Measurements from ENCODE around the gene GGTA1.
"Not testable (repeated sequence)": the region's sequence is repeated elsewhere in the genome, so short reads cannot be mapped to it uniquely, and the experiment has no call there.

Gene GGTA1

DNA sequence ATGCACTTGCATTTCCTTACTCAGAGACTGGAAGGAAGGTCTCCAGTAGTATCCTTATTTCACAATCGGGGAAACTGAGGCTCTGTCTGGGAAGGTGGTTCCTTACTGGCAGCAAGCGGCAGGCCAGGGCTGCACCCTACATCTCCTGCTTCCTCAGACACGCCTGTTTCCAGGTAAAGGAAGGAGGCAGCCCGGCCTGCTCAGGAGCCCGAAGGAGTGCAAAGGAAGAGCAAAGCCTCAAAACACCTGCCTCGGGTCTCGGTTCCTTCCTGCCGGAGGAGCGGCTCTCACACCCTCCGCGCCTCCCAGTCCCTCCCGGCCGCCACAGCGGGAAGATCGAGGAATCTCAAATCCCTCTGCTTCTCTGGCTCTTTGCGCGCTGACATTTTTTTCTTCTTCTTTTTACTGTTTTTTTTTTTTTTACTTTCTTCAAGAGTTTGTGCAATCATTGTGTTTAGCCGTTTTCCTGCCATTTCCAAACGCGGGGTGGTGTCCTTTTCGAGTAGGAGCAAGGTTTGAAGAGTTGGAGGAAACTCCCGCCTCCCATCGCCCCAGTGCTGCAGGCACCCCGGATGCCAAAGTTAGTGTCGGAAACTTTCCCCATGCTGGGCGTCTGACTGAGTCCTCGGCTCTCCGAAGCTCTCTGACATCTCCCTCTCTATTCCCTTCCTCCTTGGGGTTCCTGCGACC is 1.0 kb downstream of the GGTA1 start:
- DNase-seq = no peak

DNA sequence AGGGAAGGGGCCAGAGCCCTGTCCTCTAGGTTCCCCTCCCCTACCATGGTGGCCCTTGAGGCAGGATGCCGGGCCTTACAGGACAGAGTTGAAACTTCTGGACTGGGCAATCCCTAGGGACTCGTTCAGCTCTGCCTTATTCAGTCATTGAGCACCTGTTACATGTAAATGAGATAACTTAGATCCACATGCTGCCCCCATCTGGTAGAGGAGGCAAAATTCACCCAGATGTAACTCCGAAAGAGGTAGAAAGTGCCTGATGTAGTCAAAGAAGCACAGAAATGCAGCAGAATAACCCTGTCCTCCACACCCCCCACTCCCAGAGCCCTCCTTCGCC is 1.5 kb downstream of the GGTA1 start:
- peak; percentile 77 for DNase-seq

DNA sequence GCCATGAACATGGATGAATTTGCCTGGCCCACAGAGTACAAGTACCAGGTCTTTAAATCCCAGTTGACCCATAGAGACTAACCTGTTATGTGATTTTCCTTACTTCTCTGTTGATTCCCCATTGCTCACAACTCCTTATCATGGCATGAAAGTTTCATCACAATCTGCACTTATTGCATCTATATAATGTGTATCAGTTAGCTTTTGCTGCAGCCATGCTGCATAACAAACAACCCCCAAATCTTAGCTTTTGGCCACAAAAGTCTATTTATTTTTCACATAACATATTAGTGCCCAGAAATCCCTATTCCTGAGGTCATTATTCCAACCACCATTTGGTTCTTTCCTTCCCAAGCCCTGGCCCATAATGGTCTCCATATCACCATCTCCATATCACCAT is 3.7 kb downstream of the GGTA1 start:
- no peak for DNase-seq

DNA sequence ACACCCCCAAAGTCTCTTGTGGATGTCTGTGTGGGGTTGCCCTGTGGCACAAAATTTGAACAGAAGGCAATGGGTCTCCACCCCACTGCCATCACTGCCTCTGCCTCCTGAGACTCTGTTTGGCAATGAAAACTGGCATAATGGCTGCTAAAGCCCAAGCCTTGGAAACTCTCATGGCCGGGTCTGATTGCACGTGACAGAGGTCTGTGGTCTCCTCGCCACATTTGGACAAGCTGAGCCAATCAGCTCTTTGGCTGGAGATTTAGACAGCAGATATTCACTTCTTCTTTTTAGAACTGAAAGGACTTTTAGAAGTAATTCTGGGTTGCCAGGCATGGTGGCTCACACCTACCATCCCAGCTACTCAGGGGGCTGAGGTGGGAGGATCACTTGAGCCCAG is 5.5 kb downstream of the GGTA1 start:
- no peak for DNase-seq

DNA sequence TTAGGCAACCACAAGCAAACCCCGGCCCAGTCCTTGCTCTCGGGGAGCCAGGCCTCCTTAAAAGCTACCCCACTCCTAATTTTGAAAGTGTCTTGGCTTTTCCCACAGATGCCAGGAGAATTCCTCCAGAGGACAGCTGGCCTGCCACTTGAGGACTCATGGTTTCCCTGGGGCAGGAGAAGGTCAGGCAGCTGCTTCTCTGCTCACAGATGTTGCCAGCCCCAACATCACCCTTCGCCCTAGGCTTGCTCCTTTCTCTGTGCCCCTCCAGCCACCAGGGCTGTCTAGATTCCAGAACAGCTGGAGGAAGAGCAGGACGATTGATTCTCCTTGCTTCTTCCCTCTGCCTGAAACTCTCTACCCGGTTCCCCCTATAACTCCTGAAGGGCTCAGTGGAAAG is 8.5 kb downstream of the GGTA1 start:
- no peak for DNase-seq

DNA sequence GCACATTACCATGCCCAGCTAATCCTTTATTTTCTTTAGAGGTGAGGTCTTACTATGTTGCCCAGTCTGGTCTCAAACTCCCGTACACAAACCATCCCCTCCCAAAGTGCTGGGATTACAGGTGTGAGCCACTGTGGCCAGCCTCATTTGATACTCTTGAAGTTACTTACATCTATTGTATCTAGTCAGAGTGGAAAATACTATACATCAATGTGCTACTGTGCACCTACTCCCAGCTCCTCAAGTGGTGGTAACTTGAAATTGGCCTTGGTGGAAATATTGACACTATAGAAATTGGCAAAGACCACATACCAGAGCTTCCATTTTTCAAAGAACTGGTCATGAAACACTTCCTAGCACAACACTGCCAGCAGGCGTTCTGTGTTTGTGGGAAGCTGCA is 10.3 kb downstream of the GGTA1 start:
- DNase-seq = no peak

DNA sequence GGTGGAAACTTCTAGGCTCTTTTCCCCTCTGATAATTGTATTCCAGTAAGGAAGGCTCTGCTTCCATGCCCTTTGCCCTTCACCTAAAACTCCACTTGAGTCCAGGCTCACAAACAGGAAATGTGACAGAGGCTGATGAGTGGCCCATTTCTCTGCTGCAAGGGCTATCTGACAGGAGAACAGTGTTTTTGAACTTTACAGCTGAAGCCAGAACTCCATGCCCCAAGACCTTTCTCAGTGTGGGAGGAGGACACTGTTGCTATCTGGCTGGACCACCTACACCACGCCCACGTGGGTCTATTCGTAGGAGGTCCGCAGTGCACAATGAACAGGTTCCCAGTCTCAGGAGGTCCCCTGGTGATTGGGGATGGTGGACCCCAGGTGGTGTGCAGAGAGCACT is 13.6 kb downstream of the GGTA1 start:
- DNase-seq = no peak

DNA sequence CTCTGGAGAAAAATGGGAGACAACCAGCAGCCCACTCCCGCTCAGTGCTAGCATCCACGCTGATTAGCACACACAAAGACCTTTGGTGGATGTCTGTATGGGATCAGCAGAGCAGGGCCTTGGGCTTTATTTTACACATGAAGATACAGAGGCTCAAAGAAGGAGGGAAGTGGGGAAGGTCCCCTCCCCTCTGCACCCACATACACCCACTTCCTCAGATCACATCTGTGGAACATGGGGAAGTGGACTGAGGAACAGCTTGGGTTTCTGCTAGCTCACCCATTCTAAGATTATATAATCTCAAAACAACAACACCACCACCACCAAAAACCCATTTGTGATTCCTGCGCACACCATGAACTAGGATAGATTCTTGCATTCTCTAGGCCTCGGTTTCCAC is 14.0 kb downstream of the GGTA1 start:
- DNase-seq = no peak

DNA sequence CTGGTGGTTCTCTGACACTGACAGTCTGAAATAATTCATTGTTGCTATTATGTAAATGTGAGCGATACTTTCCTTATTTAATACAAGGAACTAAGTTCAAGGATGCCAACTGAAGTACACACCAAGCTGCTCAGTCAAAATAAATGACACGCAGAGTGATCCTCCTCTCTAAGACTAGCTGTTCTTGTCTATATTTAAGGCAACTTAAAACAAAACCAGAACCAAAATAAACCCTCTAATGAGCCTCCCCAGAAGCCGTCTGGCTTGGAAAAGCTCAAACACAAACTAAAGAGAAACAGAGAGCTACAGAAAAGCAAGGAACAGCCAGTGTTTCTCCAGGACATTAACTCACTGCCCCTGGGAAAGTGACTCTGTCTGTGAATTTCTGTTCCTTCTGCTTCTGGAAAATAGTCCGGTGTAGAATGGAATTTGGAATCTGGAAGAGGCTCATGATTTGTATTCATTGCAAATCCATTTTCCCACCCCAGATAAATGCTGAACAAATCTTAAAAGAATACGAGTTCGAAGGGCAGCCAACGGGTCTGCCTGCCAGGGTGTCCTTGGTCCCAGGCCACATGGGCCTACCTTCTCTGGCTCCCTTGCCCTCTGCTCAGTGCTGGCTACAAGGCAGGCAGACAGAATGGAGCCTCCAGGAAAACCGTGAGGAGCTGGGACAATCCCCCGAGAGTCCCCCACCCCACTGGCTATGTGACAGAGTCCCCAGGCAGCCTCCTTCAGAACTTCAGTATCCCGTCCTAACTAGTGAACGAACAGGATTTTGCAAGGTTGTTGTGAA is 14.8 kb downstream of the GGTA1 start:
- DNase-seq = no peak

DNA sequence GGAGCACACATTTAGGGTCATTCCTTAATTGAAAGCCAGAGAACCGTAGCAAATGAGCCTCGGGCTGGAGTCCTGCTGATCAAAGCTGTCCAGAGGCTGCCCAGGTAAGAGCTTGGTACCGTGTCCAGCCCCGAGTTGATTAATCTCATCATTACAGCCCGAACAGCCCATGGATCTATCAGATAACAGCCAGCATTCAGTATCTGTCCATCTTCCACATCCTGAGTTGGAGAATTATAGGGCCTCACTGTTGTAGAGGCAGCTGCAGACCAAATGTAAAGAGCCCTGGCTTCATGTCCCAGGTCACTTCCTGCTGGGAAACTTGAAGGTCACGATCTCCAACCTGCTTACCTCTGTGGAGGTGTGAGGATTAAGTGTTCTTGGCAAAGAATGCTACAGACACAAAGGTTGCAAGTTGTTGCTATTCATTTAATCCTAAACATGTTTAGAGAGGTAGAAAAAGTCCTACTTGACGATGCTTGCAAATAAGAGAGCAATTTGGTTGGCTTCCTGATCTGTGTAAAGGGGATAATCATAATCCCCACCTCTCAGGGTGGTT is 16.1 kb downstream of the GGTA1 start:
- DNase-seq = no peak

DNA sequence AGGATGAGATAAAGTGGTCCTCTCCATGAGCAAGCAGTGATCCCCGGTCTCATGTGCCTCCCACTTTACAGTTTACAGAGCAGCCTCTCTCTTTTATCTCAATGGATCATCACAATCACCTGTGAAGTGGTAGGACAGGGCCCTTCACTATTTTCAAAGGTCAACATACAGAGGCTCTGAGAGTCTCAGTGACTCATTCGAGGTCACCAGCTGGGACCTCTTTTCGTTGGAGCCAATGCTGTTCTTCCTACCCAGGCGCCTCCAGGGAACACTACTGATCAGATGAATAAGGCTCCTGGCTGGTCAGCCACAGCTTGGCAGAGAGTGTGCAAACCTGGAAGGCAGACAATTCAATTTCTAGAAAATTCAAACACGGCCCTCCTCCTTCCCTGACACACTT is 16.6 kb downstream of the GGTA1 start:
- peak; percentile 19 for DNase-seq

DNA sequence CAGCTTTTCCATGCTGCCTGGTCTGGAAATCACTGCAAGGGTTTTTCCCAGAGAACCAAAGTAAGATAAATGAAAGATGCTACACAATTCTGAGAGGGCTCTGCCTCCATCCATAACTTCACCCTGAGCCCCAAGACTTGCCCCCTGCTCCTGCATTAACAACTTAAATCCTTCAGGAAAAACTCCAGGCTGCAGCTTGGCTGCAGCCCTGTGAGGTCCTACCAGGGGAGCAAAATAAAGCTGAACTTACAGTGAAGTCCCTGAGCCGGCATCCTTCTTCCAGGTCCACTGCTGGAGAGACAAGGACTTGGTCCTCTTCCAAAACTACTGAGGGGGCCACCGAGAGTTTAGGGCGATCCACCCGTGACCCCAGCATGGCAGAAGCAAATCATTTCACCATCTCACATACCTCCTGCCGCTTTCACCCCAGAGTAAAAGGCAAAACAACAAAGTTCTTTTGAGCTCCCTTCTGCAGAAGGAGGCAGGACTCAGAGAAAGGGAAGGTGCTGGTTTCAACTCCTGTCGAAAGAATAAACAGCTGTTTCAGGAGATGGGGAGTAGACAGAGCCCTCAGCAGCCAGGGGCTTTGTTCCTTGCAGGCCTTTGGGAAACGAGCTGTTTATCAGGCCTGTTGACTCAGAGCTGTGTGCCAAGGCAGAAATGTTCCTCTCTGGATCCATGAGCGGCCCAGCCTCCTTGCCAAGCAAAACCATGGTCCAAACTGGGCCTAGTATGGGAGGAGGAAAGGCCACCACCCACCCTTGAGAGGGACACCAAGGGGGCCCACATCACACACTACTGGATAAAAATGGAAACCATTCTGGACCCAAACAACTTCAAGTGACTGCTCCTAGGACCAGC is 20.6 kb downstream of the GGTA1 start:
- no peak for DNase-seq

DNA sequence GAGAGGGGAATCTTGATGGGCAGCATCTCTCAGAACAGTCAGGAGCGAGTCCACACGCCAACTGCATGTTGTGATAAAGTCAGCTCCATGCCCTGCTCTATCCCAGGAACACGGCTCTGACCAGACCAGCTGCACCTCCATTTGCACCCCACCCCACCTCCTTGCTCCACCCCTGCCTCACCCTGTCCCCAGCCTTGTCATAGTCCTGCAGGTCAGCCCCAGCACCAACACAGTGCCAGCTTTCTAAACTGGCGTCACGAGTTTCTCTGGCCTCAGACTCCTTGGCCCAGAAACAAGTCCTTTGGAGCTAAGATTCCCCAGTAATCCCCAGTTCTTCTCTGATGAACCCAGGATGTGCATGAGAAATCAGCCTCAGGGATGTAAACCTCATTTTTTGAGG is 23.5 kb downstream of the GGTA1 start:
- DNase-seq = no peak

DNA sequence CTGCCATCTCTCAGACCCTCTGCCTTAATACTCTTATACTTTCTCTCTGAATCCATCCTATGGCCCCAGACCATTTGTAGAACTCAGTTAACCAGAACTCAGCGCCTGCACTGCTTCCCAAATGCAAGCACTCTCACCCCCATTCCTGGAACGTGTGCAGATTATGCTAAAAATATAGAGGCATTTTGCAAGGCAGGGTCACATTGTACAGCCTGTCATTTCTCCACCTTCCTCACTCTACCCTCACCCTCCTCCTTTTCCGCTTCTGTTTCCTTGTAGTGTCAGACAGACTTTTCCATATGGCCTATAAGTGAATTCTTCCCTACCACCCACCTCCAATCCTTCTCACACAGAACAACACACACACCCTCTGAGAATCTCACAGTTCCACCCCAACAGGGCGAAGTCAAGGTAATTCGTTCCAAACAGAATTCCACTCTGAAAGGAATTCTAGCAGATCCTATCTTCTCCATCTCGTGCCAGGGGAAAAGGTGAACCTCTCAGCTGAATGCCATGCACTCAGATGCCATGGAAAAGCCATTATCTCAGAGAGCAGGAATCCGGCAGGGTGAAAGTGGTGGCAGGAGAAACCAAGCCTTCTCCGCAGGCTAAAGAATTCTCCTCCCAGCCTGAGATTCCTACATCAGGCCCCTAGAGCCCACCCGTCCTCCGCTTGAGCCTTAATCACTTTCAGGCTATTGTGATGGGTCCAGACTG is 25.3 kb downstream of the GGTA1 start:
- no peak for DNase-seq

DNA sequence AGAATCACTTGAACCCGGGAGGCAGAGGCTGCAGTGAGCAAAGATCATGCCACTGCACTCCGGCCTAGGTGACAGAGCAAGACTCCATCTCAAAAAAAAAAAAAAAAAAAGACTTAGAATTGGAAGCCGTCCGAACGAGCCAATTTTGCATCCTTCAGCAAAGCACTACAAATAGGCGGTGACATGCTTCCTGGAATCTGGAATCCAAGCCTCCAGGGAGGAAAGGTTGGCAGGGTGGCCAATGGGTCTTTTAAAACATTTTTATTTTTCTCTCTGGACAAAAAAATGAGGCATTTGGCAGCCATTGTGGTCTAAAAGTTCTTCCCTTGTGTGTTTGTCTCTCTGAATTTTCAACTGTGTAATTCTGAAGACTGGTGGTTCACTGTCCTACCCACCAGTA is 26.4 kb downstream of the GGTA1 start:
- DNase-seq = no peak

DNA sequence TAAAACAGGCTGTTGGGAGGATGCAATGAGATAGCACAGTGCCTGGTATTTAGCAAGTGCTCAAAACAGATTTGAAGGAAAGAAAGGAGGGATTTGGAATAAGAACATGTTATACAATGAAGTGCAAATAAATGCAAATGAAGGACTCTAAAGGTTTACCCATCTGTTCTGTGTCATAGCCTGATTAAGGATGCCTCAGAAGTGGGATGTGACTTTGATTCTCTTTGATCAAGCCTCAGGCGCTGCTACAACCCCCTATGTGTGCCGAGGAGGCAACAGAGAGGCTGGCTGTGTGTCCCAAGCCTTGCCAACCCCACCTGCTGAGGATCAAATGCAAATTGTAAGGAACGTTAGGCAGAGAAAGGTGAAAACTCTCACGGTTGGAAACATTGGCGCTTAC is 27.2 kb downstream of the GGTA1 start:
- DNase-seq = no peak

DNA sequence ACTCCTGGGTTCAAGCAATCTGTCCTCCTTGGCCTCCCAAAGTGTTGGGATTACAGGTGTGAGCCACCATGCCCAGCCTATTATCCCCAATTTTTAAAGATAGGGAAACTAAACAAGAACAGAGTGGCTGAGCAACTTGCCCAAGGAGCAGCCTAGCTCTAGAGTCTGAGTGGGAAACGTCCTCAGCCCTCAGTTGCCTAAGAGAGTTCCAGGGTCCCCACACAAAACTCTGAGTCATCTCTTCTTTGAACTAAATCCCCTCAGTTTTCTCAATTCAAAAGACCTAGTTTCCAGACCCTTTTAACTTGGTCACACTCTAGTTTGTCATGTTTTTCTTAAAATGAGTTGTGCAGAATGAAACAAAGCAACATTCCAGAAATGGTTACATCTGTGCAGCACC is 33.5 kb downstream of the GGTA1 start:
- DNase-seq = no peak

DNA sequence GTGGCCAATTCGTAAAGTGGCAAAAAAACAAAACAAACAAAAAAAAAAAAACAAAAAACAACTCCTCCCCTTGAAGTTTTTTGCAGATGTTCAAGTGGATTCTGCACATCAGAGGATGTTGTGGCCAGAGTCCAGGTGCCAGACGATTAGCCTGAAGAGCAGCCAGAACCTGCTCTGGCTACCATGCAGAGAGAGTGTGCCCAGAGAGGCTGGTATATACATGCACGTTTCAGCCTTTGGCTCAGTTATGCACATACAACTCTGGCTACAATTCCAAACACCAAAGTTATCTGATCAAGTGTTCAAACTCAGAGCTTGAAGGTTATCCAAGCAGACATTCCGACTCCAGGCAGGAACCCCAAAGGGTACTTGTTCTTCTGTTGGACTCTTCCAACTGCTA is 34.7 kb downstream of the GGTA1 start:
- DNase-seq = no peak

DNA sequence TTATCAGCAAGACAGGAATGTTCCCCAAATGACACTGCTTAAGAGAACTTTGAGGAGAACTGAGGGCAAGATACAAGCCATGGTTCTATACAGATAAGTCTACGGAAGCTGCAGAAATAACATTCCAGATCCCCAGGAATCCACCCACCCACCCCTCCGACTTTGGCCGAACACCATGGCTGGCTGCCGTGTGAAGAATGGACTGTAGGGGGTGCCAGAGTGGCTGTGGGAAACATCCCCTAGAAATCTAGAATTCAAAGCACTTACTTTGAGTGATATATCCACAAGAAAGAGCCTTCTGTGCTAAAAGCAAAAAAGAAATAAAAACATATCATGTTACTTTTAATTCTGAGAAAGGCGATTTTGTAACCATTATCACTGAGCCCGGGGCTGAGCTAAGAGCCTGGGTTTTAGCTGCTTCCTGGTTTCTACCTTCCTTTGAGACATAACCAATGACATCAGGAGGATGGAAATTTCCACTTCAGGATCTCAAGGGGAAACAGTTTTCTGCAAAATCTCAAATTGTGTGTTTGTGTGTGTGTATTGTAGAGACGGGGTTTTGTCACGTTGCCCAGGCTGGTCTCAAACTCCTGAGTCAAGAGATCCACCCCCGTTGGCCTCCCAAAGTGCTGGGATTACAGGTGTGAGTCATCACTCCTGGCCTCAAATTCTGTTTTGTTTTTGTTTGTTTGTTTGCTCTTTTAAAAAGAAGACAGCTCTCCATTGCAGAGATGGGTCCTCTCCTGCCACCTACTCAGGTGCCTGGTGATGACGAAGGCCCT is 36.4 kb downstream of the GGTA1 start:
- no peak for DNase-seq

DNA sequence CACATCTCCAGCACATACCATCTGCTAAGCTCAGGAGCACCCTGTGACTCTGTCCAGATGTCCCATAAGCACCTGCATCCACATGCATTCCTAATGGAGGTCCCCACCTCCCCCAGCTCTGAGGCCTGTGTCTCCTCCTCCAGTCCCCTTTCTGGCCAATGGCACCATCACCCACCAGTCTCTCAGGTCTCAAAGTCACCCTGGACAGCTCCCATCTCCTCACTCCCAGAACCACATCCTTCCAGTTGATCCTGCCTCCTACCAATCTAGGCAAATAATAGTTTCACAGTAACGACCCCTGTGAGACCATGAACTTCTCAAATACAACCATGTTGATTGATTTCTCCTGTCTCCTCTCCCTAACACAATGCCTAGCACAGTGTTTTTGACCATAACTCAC is 40.1 kb downstream of the GGTA1 start:
- DNase-seq = no peak

DNA sequence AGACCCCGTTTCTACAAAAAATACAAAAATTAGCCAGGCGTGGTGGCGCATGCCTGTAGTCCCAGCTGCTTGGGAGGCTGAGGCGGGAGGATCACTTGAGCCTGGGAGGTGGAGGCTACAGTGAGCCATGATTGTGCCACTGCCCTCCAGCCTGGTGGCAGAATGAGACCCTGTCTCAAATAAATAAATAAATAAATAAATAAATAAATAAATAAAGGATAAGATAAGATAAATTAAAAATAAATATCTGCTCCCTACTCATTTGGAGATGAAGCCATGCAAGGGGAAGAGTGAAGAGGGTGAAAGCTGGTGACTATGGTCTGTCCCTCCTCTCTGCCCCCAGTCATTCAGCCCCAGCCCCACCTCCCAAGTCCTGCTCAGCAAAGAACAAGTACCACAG is 41.2 kb downstream of the GGTA1 start:
- DNase-seq = not testable (repeated sequence)
